Hematopoietic multipotent progenitor cell treated with erythropoietin and hydrocortisone succinate and interleukin-3 and kit ligand, for 6 days (in vitro differentiated cells): Measurements from ENCODE around the gene ACKR3.

Experiments used
- DNase-seq: peaks from one replicate; pipeline ENCODE4 v3.0.0-alpha.2; 2015

Gene ACKR3

DNA sequence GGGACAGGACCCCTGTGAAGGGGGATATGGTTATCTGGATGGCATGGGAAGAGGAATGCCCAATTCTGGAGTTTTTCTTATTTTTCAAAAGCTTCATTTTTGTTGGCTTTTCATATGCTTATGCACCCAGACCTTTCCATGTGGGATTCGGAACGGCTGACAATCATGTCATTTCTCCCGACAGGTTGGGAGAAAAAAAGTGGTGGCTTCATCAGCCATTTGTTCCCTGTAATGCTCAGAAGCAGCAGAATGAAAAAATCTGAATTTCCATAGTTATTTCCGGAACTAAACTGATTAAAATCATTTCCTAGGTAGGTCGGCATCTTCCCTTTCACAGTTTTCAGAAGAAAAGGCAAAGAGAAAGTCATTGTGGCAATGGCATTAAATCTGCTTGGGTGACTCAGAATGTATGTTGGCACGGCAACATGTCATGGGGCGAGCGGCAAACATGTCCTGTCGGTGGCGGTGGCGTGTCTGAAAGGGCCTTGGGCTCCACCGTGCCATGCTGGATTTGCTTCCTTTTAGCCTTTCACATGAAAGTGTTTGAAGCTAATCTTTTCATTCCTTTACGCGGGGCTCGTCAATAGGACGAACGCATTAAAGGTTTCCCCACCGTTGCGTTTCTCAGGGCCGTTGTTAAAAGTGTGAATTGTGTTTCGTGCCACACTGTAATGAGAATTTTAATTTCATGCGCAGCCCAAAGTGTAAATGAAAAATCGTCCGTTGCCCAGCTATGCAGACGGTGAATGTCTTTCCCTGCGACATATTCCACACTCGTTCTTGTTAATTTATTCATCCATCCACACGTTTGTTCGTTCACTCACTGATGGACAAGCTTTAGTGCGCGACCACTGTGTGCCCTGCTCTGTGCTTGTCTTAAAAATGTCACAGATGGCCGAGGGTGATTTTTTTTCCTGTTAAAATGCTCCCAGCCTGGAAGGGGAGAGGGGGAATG, 18.5 kb downstream of the ACKR3 start:
- no peak for DNase-seq

DNA sequence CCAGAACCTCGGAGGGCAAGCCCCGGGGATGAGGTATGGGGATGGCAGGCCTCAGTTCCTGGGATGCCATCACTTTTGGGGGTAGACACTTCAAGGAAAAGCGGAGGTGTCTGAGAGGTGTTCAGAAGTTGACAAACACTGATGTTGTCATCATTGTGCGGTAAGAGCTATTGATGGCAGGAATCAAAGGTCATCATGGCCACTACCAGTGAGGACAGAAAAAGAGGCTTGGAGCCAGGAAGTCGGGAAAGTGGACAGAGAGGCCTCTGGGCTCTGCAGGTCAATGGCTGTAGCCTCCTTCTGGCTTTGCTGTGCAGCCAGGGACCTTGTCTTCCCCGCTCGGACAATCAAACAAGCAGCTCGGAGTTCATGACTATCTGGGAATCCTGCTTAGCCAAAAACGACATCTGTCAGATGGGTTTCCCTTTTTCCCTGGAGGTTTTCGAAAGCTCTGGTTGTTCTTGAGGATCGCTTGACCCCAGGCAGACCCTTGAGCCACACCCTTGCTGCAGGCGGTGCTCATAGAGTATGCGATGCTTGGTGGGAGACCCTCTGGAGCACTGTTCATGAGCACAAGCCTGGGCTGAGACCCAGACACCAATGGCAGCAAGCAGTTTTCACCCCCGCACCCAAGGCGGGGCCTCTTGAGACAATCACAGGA, 19.4 kb downstream of the ACKR3 start:
- DNase-seq: no peak

DNA sequence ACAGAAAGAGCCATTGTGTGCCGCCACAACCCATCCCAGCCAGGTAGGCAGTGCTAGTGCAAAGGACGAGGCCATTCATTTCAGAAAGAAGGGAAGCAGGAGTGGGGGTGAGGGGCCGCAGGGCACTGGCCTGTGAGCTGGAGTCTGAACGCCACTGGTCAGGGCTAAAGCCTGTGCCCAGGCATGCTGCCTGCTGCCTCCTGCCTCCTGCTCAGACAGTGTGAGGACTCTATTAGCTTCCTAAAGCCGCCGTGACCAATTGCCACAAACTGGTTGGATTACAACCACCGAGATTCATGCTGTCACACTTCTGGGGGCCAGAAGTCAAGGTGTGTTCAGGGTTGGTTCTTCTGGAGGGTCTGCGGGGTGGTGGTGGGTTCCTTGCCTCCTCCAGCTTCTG, 21.2 kb downstream of the ACKR3 start:
- no peak for DNase-seq

DNA sequence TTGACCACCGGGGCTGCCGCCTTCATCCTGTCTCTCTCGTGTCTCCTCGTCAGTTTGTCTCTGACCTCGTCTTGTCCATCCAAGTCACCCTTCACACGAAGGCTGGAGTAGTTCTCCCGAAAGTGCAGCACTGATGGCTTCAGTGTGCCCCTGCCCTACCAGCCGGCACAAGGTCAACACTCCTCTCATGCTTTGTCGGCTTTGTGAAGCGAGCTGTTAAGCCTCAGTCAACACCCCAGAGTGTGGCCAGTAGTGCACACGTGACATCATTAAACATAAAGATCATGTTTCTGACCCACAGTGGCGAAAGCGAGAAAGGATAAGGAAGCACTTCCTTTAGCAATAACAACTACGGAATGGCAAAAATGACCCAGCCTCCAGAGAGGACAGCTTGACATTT, 23.2 kb downstream of the ACKR3 start:
- no peak for DNase-seq

DNA sequence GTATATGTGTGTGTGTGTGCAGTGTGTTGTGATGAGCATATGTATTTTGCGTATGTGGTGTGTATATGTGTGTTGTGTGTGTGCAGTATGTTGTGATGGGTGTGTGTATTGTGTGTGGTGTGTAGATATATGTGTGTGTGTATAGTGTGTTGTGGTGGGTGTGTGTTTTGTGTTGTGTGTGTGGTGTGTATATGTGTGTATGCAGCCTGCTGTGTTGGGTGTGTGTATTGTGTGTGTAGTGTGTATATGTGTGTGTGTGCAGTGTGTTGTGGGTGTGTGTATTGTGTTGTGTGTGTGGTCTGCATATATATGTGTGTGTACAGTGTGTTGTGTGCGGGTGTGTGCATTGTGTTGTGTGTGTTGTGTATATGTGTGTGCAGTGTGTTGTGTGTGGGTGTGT, 23.9 kb downstream of the ACKR3 start:
- no peak for DNase-seq

DNA sequence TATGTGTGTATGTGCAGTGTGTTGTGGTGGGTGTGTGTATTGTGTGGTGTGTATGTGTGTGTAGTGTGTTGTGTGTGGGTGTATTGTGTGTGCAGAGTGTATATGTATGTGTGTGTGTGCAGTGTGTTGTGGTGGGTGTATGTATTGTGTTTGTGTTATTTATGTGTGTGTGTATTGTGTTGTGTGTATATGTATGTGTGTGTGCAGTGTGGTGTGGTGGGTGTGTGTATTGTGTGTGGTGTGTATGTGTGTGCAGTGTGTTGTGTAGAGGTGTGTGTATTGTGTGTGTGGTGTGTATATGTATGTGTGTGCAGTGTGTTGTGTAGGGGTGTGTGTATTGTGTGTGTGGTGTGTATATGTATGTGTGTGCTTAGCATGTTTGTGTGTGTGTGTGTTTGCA, 24.3 kb downstream of the ACKR3 start:
- no peak for DNase-seq

DNA sequence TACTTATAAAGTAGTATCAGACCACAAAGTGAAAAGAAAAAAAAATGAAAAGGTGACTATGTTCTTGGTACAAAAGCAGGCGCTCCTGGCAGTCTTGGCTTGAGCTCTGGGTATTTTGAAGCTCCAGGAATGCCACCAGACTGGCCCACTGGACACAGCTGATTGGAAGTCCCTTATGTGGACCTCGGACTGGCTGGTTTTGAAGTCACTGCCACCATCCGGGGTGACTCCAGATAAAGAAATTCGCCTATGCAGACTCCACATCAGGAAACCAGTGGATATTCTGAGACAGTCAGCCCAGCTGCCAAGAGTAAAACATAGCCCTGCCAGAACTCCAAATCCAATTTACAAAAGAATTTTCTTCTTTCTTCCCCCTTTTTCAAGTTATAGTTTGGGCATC, 28.0 kb downstream of the ACKR3 start:
- DNase-seq: no peak

DNA sequence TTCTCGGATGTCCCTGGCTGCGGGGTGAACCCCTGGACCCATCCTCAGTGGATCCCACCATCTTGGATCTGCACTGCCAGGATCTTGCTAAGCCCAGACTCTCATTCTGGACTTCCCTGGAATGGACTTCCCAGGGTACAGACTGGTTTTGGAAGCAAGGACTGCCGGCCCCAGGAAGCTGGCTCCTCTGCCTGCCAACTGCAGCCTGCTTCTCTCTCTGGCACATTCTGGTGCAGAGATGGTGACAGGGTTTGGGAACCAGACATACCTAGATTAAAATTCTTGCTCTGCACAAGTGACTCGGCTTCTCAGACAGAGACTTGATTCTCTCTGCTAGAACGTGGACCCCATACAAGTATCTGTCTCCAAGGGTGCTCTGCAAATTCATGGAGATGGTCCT, 29.4 kb downstream of the ACKR3 start:
- no peak for DNase-seq

DNA sequence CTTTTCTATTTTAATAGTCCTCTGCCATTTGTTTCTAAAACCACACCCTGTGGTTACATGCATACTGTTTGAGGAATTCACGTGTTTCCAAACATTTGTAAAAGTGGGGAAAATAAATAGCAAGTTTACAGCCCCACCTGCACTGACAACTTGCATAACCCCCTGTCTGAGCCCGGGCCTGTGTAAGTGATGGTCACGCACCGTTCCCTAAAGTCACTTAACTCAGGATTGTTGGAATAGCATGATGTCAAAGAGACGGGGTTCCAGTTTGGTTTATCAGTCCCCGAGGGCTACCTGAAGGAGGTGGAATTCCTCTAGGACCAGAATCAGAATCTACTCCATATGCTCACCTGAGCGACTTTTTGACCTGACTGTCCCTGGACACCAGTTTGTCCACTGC, 30.5 kb downstream of the ACKR3 start:
- no peak for DNase-seq

DNA sequence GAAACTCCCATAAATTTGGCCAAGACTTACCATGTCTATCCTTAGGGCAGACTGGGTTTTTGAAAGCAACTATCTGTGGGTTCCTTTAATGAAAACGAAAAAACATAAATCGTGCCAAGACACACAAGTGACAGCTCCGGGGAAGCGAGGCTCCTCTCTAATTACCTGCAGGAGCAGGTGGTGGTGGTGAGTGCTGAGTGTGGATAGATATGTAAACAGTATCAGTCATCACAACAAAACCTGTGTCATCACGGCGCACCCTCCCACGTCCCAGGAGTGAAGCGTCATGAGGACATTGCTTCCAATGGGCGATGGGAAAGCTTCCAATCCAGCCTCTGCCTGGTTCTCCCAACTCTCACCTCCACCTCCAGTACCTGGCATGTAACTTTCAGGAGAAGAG, 31.3 kb downstream of the ACKR3 start:
- no peak for DNase-seq

DNA sequence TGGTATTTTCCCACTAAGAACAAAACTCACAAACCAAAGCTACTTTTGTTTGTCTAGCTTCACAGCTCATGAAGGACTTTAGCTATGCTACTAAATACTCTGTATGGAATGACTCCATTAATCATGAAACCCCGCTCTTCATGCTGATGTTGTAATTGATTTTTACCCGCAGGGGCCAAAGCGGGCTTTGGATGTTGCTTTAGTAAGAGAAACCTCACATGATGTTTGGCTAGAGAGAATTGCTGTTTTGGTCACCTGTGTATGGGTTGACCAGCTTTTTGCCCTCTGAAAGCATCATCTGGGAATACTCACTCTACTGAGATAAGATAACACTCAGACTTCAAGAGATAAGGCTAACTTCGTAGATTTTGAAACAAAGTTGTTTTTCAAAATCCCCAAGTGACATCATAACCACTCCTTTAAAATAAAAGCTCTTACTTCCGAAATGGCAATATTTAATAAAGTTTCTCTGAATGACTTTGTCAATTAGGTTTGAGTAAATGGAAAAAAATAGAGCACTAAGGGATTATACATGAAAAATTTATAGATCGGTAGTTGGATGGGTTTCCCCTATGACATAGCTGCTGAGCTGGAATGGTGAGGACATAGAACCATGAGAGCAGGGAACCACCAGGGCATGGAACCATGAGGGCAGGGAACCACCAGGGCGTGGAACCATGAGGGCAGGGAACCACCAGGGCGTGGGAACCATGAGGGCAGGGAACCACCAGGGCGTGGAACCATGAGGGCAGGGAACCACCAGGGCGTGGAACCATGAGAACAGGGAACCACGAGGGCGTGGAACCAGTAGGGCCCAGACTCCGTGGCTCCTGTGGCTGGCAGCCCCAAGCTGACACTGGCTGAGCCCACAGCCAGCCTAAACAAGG, 31.9 kb downstream of the ACKR3 start:
- no peak for DNase-seq

DNA sequence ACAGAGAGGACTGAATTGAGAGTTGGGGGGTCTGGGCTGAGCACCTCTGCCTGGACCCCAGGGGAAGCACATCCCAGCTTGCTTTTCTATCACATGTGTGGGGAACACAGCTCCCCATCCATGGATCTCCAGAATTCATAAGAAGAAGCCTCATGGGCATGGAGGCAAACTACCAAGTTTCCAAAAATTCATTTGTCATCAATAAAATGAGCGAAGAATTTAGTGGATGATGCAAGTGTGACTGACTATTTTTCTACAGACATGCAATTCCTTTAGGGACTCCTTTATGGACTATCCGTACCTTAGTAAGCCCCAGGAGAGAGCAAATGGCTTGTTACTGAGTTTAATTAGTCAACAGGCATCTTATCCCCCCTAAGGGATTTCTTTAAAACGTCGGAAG, 33.1 kb downstream of the ACKR3 start:
- no peak for DNase-seq

DNA sequence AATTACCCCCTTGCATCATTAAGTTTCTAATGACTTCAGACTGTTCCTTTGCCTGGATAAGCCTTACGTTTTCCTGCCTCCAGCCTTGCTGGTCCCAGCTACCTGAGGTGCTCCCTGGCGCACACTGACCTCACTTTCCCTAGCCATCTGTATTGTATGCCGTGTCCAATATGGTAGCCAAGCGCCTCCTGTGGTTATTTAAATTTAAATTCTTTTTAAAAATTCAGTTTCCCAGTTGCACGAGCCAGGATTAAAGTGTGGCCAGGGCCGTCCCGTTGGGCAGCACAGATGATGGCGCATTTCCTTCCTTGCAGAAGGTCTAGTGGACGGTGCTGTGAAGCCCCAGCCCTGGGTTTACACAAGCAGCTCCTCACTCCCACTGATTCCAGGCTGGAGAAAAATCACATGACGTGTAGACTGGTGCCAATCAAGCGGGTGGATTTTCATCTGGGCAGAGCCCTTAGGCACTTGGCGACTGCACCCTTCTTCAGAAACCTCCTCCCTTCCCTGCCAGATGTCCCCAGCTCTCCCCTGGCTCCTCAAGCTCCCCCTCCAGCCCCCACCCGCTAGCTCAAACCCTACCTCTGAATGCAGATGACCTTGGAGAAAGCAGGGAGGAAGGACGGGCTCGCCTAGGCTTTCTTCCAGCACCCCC, 33.9 kb downstream of the ACKR3 start:
- no peak for DNase-seq

DNA sequence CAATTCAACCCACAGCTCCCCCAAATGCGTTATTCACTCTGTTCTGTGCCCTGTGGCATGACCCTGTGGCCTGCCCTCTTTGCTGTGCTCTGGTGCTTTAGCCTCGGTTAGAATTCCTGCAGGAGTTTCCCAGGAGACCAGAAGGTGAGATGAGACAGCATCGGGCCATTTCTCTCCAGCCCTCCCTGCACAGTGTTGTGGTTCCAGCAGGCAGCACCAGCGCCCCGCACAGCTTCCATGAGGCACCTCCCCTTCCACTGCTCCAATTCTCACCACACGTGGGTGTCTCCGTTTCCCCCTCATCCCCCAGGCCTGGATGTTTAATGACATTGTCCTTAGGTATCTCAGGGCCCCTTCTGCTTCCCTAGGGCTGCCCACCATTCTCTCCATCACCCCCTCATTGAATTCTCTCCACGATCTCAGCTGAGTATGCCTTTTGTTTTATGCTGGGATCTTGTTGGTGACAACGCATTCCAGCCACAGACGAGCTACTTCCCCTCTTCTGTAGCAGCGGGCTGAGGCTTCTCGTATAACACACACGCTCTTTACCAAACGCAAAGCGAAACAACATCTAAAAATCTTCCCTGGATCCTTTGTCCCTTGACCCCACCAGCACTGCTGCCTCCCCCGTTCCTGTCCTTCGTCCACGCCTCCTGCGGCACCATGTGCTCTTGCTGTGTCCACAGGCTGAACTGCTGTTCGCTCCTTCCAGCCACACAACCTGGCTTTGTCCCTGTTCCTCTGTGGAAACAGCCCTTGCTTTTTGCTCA, 35.1 kb downstream of the ACKR3 start:
- peak; percentile 7 for DNase-seq

DNA sequence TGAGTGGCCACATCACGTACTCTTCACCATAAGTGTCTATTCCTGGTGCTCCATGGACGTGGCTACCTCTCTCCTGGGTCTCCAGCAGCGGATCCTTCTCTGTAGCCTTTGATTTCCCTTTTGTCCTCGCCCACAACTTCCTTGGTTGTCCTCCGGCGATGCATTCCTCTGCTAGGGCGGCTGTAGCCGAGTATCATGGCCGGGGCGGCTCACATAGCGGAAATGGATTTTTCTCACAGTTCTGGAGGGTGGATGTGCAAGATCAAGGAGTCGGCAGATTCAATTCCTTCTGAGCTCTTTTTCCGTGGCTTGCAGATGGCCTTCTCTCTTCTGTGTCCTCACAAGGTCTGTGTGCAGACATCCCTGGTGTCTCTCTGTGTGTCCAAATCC, 35.7 kb downstream of the ACKR3 start:
- no peak for DNase-seq

DNA sequence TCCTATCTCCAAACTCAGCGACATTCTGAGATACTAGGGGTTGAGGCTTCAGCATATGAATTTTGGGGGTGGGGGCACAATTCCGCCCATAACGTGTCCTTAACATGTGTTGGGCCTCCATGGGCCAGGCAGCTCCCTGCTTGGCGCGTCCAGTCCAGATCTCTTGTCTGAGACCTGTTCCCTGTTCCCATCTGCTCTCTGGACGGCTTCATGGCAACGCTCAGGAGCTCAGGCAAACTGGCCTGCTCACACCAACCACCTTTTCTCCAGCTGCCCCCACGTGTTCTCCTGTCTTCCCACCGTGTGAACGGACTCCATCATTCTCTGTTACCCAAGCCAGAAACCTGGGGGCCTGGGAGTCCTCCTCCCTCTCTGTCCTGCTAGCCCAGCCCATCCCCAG, 36.4 kb downstream of the ACKR3 start:
- DNase-seq: no peak

DNA sequence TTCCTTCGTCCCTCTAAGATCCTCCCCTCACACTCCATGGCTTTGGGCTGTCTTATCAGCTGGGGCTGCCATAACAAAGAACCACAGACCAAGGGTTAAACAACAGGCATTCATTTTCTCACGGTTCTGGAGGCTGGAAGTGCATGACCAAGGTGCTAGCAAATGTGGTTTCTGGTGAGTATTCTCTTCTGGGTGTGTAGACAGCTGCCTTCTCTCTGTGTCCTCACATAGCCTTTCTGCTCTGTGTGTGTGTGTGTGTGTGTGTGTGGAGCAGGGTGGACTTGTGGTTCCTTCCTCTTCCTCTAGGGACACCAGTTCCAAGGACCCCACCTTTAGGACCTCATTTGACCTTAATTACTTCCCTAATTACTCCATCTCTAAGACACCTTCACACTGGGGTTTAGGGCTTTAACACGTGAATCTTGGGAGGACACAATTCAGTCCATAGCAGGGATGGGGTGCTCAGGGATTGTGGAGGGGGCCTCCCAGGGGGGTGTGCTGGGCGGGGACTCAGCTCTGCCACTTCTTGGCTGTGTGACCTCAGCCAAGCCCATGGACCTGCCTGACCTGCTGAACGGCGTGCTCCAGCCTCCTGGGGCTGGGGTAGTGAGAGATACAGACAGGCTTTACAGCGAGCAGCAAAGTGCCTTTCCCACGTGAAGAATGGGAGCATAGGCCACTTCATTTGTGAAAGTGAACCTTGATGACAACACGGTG, 38.0 kb downstream of the ACKR3 start:
- peak; percentile 9 for DNase-seq

DNA sequence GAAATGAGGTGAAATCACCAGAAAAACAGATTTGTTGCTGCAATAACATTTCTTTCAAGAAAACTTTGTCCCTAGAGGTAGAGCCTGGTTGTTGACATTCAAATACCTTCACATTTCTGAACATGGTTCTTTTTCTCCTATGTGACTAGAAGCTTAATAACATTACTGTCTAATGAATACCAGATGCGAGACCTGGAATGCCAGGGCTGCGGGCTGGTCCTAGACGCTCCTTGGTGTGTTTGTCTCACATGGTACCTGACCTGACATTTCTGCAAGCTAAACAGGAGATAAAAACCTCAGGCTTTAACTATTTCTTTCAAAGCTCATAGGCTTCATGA, 38.5 kb downstream of the ACKR3 start:
- no peak for DNase-seq

DNA sequence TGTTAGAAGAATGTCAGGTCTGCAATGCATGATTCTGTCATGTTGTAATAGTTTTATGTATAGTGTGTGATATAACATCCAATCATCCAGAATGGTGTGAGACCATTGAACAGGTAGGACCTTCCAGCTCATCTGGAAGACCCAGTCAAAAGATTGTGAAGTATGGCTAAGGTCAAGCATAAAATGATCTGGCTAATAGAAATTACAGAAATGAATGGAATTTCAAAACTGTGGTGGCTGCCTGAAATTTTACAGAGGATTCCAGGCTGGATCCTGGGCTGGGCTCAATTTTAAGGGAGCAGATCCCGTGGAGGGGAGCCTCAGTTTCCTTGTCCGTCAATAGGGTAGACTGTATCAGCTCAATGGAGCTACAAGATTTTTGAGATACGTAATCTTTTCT, 39.1 kb downstream of the ACKR3 start:
- DNase-seq: no peak

DNA sequence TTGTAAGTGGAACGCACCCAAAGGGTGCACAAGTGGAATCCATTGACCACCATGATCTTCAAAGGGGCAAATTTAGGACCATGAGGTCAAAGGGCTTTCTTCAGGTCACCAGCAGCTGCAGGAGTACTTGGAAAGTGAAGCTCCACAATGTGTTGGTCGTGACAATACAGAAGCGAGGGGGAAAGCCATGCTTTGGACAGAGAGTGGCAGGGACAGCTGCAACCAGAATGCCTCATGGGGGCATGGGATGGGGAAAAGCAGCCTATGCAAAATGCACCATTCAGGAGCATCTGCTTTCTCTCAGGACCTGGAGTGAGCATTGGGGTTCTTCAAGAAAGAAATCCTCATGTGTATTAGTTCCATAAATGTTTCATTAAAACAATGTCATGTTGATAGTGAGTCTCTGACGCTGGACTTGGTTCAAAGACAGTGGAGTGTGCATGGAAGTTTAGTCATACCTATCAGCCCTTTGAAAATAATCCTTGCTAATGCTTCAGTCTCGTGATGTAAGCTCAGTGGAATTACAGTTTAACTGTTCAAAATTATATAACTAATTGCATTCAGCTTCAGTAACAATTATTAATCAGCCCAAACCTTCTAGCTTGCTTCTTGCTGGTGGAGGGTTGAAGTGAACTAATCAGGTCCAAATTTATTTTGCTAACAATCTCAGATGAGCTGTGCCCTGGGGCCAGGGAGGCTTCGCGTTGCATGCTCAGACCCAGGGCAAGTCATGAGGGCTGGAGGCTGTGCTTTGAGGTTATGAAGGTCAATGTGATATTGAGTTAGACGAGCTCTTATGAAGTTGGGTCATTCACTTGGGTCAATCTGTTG, 41.6 kb downstream of the ACKR3 start:
- no peak for DNase-seq

DNA sequence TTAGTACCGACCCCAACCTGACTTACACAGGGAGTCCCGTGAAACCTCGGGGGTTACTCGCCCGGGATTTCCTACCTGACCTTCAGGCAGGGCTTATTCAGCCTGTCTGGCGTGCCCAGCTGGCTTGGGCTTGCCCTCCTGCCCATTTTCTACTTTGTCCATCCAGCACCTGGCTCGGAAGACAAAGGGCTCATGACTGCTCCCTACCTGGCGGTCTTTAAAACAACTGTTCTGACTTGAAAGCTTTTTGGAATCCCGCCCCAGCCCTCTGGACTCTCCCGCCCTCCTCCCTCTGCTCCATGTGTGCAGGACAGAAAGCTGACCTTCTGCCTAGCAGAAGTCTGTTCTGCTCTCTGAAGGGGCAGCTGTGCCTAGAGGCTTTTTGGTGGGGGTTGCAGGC, 43.1 kb downstream of the ACKR3 start:
- DNase-seq: no peak
